H1 (cell line): Measurements from ENCODE around the gene MBTPS2. TPM values are rescaled to one million over a fixed set of nuclear protein-coding genes. Genes with fewer than 3 reads are reported as not detected.

ENCODE experiments used
- CTCF ChIA-PET: fragments of 300-600 bp; sonication (Branson Sonifier 250); formaldehyde crosslinking; loops from one replicate; lab custom pipeline; 2021; ENCODE audit not compliant: partially characterized antibody; lab: Charles Lee
- POLR2A ChIA-PET: fragments of 300-600 bp; sonication (Branson Sonifier 250); formaldehyde crosslinking; loops from one replicate; lab custom pipeline; 2021; ENCODE audit warnings: inconsistent platforms; ENCODE audit not compliant: partially characterized antibody; lab: Charles Lee
- DNase-seq, 2 experiments: peaks; one replicate each; pipeline versions ENCODE4 v3.0.0 to v3.0.0-alpha.2; 2010 to 2022; ENCODE audit warnings: low spot score in 2 of 2, low read depth in 1 of 2, mixed read lengths in 1 of 2
- FAIRE-seq: peaks from 2 replicates; lab custom pipeline; 2011; peaks lifted over from hg19 to GRCh38; lab: Jason Lieb, UNC
- H2AFZ ChIP-seq: 2 replicates; pipeline ENCODE4 v1.8.1; 2012; ENCODE audit warnings: low read length, inconsistent platforms
- H2AK5ac ChIP-seq: 2 replicates; pipeline ENCODE4 v1.6.1; 2013; ENCODE audit warnings: low read depth, low read length
- H2BK120ac ChIP-seq: replicated peaks from 2 replicates; pipeline ENCODE3; 2013; ENCODE audit warnings: low read depth, low read length, inconsistent platforms
- H2BK12ac ChIP-seq: 2 replicates; pipeline ENCODE4 v1.6.1; 2013; ENCODE audit warnings: low read depth, low read length
- H2BK15ac ChIP-seq: 2 replicates; pipeline ENCODE4 v1.6.1; 2013; ENCODE audit warnings: low read length
- H2BK20ac ChIP-seq: 2 replicates; pipeline ENCODE4 v1.6.1; 2013; ENCODE audit warnings: low read length
- H2BK5ac ChIP-seq: 2 replicates; pipeline ENCODE4 v1.6.1; 2013; ENCODE audit warnings: low read depth, low read length
- H3K14ac ChIP-seq: 2 replicates; pipeline ENCODE4 v1.6.1; 2013; ENCODE audit warnings: inconsistent platforms; ENCODE audit not compliant: insufficient read length
- H3K18ac ChIP-seq: 2 replicates; pipeline ENCODE4 v1.6.1; 2013; ENCODE audit warnings: low read length; ENCODE audit errors: extremely low read depth
- H3K23ac ChIP-seq: 2 replicates; pipeline ENCODE4 v1.6.1; 2013; ENCODE audit warnings: inconsistent platforms; ENCODE audit not compliant: insufficient read length
- H3K23me2 ChIP-seq: 2 replicates; pipeline ENCODE4 v1.6.1; 2013; ENCODE audit warnings: low read depth, low read length
- H3K27ac ChIP-seq: 2 replicates; pipeline ENCODE4 v1.6.1; 2011; ENCODE audit warnings: low read depth, low read length, inconsistent platforms
- H3K27me3 ChIP-seq, 4 experiments: replicated peaks in 1 of 4; 1 replicate in 1 of 4; 2 replicates in 3 of 4; pipeline versions ENCODE4 v1.6.1 to v1.8.1; 2011 to 2013; ENCODE audit warnings: low read length in 3 of 4, mild to moderate bottlenecking in 3 of 4, inconsistent platforms in 2 of 4, mixed read lengths in 2 of 4, moderate library complexity in 1 of 4; ENCODE audit not compliant: control insufficient read depth in 3 of 4, insufficient read depth in 3 of 4; ENCODE audit errors: extremely low read depth in 1 of 4
- H3K36me3 ChIP-seq, 4 experiments: 2 replicates each; pipeline versions ENCODE4 v1.6.1 to v1.8.1; 2011 to 2013; ENCODE audit warnings: mild to moderate bottlenecking in 4 of 4, low read length in 3 of 4, moderate library complexity in 2 of 4, control low read depth in 1 of 4, inconsistent platforms in 1 of 4; ENCODE audit not compliant: insufficient read depth in 4 of 4, control insufficient read depth in 2 of 4
- H3K4ac ChIP-seq: replicated peaks from 2 replicates; pipeline ENCODE3; 2013; ENCODE audit warnings: low read length, low read depth, mixed read lengths, inconsistent platforms; ENCODE audit not compliant: insufficient read length
- H3K4me1 ChIP-seq, 4 experiments: replicated peaks in 1 of 4; 1 replicate in 1 of 4; 2 replicates in 3 of 4; pipeline versions ENCODE4 v1.6.1 to v1.8.1; 2011 to 2013; ENCODE audit warnings: low read length in 3 of 4, inconsistent platforms in 2 of 4, mixed read lengths in 1 of 4; ENCODE audit not compliant: insufficient read depth in 4 of 4, control insufficient read depth in 3 of 4
- H3K4me2 ChIP-seq, 2 experiments: 2 replicates each; pipeline versions ENCODE4 v1.6.1 to v1.8.1; 2011 to 2013; ENCODE audit warnings: low read depth in 2 of 2, low read length in 2 of 2, control low read depth in 1 of 2, inconsistent platforms in 1 of 2, mild to moderate bottlenecking in 1 of 2; ENCODE audit not compliant: insufficient read depth in 1 of 2
- H3K4me3 ChIP-seq, 4 experiments: fragments of 200-600, 300-600 bp in 1 of 4; sonication (generic), shearing (Covaris generic), sonication (Bioruptor Twin) in 1 of 4; 2 replicates each; pipeline versions ENCODE4 v1.5.1 to v1.8.1; 2011 to 2016; ENCODE audit warnings: low read length in 4 of 4, low read depth in 3 of 4, control low read depth in 2 of 4, inconsistent platforms in 2 of 4, mild to moderate bottlenecking in 2 of 4, mixed read lengths in 1 of 4, moderate library complexity in 1 of 4; ENCODE audit not compliant: insufficient read depth in 2 of 4; ENCODE audit errors: extremely low read depth in 1 of 4
- H3K56ac ChIP-seq: replicated peaks from 2 replicates; pipeline ENCODE3; 2013; ENCODE audit warnings: low read depth, mild to moderate bottlenecking, mixed read lengths, low read length, inconsistent platforms; ENCODE audit not compliant: insufficient read length
- H3K79me1 ChIP-seq: 2 replicates; pipeline ENCODE4 v1.6.1; 2013; ENCODE audit warnings: low read depth, low read length, control low read depth
- H3K79me2 ChIP-seq, 2 experiments: 2 replicates each; pipeline versions ENCODE4 v1.6.1 to v1.8.1; 2012 to 2013; ENCODE audit warnings: low read length in 2 of 2, mild to moderate bottlenecking in 2 of 2, inconsistent platforms in 1 of 2; ENCODE audit not compliant: insufficient read depth in 2 of 2, control insufficient read depth in 1 of 2
- H3K9ac ChIP-seq, 4 experiments: replicated peaks in 1 of 4; 1 replicate in 1 of 4; 2 replicates in 3 of 4; pipeline versions ENCODE4 v1.6.1 to v1.8.1; 2011 to 2013; ENCODE audit warnings: low read depth in 3 of 4, low read length in 3 of 4, control low read depth in 2 of 4, mild to moderate bottlenecking in 2 of 4, moderate library complexity in 2 of 4, inconsistent platforms in 1 of 4; ENCODE audit errors: extremely low read depth in 1 of 4
- H3K9me3 ChIP-seq, 2 experiments: 2 replicates each; pipeline versions ENCODE4 v1.6.1 to v1.8.1; 2012 to 2013; ENCODE audit warnings: mild to moderate bottlenecking in 2 of 2, moderate library complexity in 2 of 2, control low read depth in 1 of 2, inconsistent platforms in 1 of 2, low read depth in 1 of 2, low read length in 1 of 2, mixed read lengths in 1 of 2; ENCODE audit not compliant: insufficient read depth in 2 of 2
- H4K20me1 ChIP-seq, 2 experiments: replicated peaks in 1 of 2; 2 replicates each; pipeline versions ENCODE3 to v1.8.1; 2011 to 2013; ENCODE audit warnings: inconsistent platforms in 2 of 2, low read length in 2 of 2, mild to moderate bottlenecking in 1 of 2; ENCODE audit not compliant: insufficient read depth in 2 of 2, control insufficient read depth in 1 of 2
- H4K5ac ChIP-seq: 2 replicates; pipeline ENCODE4 v1.6.1; 2013; ENCODE audit warnings: low read length, low read depth, mixed read lengths, inconsistent platforms; ENCODE audit not compliant: insufficient read length
- H4K8ac ChIP-seq: 2 replicates; pipeline ENCODE4 v1.8.0; 2013; ENCODE audit warnings: mild to moderate bottlenecking, moderate library complexity, low read length, inconsistent platforms; ENCODE audit not compliant: insufficient read depth; ENCODE audit errors: extremely low read depth
- H4K91ac ChIP-seq: replicated peaks from 2 replicates; pipeline ENCODE3; 2013; ENCODE audit warnings: low read length, mixed read lengths, inconsistent platforms; ENCODE audit not compliant: insufficient read length
- ASH2L ChIP-seq: fragments of 200-600, 300-600 bp; sonication (generic); IDR thresholded peaks from one replicate; pipeline ENCODE4 v1.7.1; 2017; ENCODE audit warnings: low read length
- BCL11A ChIP-seq, 2 experiments: IDR thresholded peaks; one replicate each; pipeline ENCODE4 v1.6.1; 2011; ENCODE audit warnings: low read depth in 2 of 2, low read length in 2 of 2, mild to moderate bottlenecking in 2 of 2
- BRCA1 ChIP-seq: IDR thresholded peaks from 2 replicates; pipeline ENCODE4 v1.6.1; 2012; ENCODE audit warnings: low read depth, low read length, improper control_type of control experiment
- CBX5 ChIP-seq: fragments of 300-800, 300-1000 bp; sonication (generic); IDR thresholded peaks from 2 replicates; pipeline ENCODE4 v1.7.1; 2016; ENCODE audit warnings: antibody characterized with exemption, low read length, low read depth
- CEBPB ChIP-seq: IDR thresholded peaks from 2 replicates; pipeline ENCODE4 v1.6.1; 2012; ENCODE audit warnings: low read depth, low read length
- CHD1 ChIP-seq: IDR thresholded peaks from 2 replicates; pipeline ENCODE4 v1.6.1; 2012; ENCODE audit warnings: low read depth, low read length, improper control_type of control experiment
- EGR1 ChIP-seq: IDR thresholded peaks from 2 replicates; pipeline ENCODE4 v1.6.1; 2011; ENCODE audit warnings: low read depth, low read length, borderline replicate concordance
- NRF1 ChIP-seq: IDR thresholded peaks from 2 replicates; pipeline ENCODE4 v1.6.1; 2011; ENCODE audit warnings: mild to moderate bottlenecking, low read depth, low read length, improper control_type of control experiment
- PHF8 ChIP-seq: fragments of 200-600 bp; sonication (generic); conservative IDR thresholded peaks from 2 replicates; pipeline ENCODE4 v1.7.1; 2012; ENCODE audit warnings: low read depth, mild to moderate bottlenecking, inconsistent platforms, low read length, moderate library complexity
- RFX5 ChIP-seq: IDR thresholded peaks from 2 replicates; pipeline ENCODE4 v1.6.1; 2011; ENCODE audit warnings: low read depth, low read length, improper control_type of control experiment, borderline replicate concordance
- RNF2 ChIP-seq: fragments of 200-900, 300-1000 bp; sonication (generic); IDR thresholded peaks from 2 replicates; pipeline ENCODE4 v1.7.1; 2016; ENCODE audit warnings: borderline replicate concordance, low read depth, mild to moderate bottlenecking, antibody characterized with exemption, low read length; ENCODE audit not compliant: poor library complexity, severe bottlenecking; ENCODE audit errors: missing control alignments
- SAP30 ChIP-seq: fragments of 300-600 bp; sonication (generic); IDR thresholded peaks from 2 replicates; pipeline ENCODE4 v1.7.1; 2012; ENCODE audit warnings: low read length, moderate library complexity, mild to moderate bottlenecking, inconsistent platforms; ENCODE audit not compliant: insufficient read depth, insufficient replicate concordance
- TAF7 ChIP-seq: optimal IDR thresholded peaks from 2 replicates; pipeline ENCODE3; 2011; ENCODE audit warnings: low read depth, mild to moderate bottlenecking, inconsistent platforms, low read length, moderate library complexity, borderline replicate concordance
- WGBS, 2 experiments: shearing (Covaris generic) in 1 of 2; methylation state at CpG; one replicate each; pipeline versions ENCODE4 v1.1.6 to v1.1.7; 2013 to 2015; ENCODE audit warnings: low lambda C conversion rate in 2 of 2, mixed read lengths in 2 of 2, inconsistent platforms in 1 of 2, low coverage in 1 of 2, missing lambda C conversion rate in 1 of 2; ENCODE audit not compliant: insufficient replicate concordance in 2 of 2, insufficient coverage in 1 of 2, insufficient read length in 1 of 2; ENCODE audit errors: extremely low coverage in 1 of 2, missing lambda C conversion rate in 1 of 2; 5-methylcytosine and 5-hydroxymethylcytosine counted together
- polyA plus RNA-seq, 7 experiments: library from polyadenylated mRNA; depleted of rRNA in 3 of 7; stranded (reverse) in 5 of 7; unstranded in 2 of 7; fragments of >200 nt in 5 of 7; fragments of 200-250 nt in 2 of 7; gene quantifications; 1 replicate in 5 of 7; 2 replicates in 1 of 7; 4 replicates in 1 of 7; pipeline versions ENCODE4 v1.2.1 to v1.2.3, GENCODE V29; 2011 to 2013; ENCODE audit warnings: missing spikeins in 2 of 7, mixed read lengths in 2 of 7
- total RNA-seq: library from RNA; stranded (reverse); fragmentation: NEBNext Ultra II Directional; extraction: Animal tissue kit (Norgen Biotek cat#: 25700); gene quantifications from 2 replicates; pipeline ENCODE4 v1.2.1, GENCODE V29; 2021
- TF ChIP-seq, protein P1 (sequence below): IDR thresholded peaks from 2 replicates; pipeline ENCODE4 v1.6.1; 2012; ENCODE audit warnings: inconsistent platforms

The MBTPS2 gene
- total and polyA plus RNA-seq, 2 of the 8 experiments (the other 6 are each of a cell fraction or from before 2014, with no cell fraction given): 4.3 to 7.4 TPM

DNA sequence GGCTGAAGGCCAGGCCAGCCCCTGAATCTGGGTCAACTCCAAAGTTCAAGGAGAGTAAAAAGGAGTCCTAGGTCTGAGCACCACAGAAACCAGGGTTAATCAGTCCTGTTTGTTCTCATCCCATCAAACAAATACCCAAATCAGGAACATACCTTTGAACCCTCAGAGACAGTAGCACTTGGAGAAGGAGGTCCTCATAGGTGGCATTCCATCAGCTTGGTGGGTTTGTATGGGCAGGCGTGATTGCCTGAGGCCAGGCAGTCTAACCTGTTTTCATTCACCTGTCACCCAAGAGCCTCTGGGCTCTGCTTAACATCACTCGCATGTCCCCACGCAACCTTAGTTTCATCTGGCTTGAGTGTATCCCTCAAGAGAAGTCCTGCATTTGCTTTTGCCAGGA, 17.5 kb upstream of the MBTPS2 start:
- Histone ChIP-seq H4K5ac (no peak overlapping the region), H3K79me1 (no peaks in the 10 kb centered on the region), H2BK5ac (no peak overlapping the region), H2AK5ac (no peak overlapping the region), H4K20me1 (no peaks in the 10 kb centered on the region), H3K4me2 (no peak overlapping the region), H2BK15ac (no peak overlapping the region), H3K23ac (no peak overlapping the region), H3K9me3 (no peaks in the 10 kb centered on the region), H3K27me3 (no peaks in the 10 kb centered on the region), H3K27ac (no peak overlapping the region), H3K9ac (no peak overlapping the region), H3K4me1 (no peaks in the 10 kb centered on the region), H3K23me2 (no peaks in the 10 kb centered on the region), H3K4ac (no peak overlapping the region), H2BK120ac (no peak overlapping the region), H2BK20ac (no peak overlapping the region), H3K14ac (no peak overlapping the region), H3K18ac (no peak overlapping the region), H4K8ac (no peak overlapping the region), H2BK12ac (no peak overlapping the region), H4K91ac (no peak overlapping the region), H2AFZ (no peak overlapping the region), H3K4me3 (no peak overlapping the region), H3K56ac (no peak overlapping the region), H3K79me2 (no peaks in the 10 kb centered on the region), H3K36me3 (no peaks in the 10 kb centered on the region)
- FAIRE-seq (no peak), DNase-seq (no peak)
- 94% methylated on average over 3 of the region's 3 CpGs; no CpG with 5 or more reads in 1 of the 2 experiments for WGBS, 2 experiments
- CTCF ChIA-PET: no interaction called here
- POLR2A ChIA-PET: interaction anchor here (2.0 kb wide), 1 partner anchor 9 kb away, joined by 9 read pairs; no protein-coding TSS in a partner anchor
- no peak for TF ChIP-seq RFX5
- TF ChIP-seq CHD1: no peak
- no peak for TF ChIP-seq BCL11A (IDR thresholded peaks at IDR 0.05; ENCODE audit: low read depth in 2 of 2, low read length in 2 of 2)
- no peak for TF ChIP-seq CEBPB
- no peak for TF ChIP-seq ASH2L
- TF ChIP-seq EGR1: no peak
- no peak for TF ChIP-seq NRF1
- no peak for TF ChIP-seq SAP30
- TF ChIP-seq TAF7: no peak
- TF ChIP-seq, protein P1, sequence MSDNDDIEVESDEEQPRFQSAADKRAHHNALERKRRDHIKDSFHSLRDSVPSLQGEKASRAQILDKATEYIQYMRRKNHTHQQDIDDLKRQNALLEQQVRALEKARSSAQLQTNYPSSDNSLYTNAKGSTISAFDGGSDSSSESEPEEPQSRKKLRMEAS: no peak
- no peak for TF ChIP-seq RNF2
- no peak for TF ChIP-seq PHF8
- no peak for TF ChIP-seq CBX5
- no peak for TF ChIP-seq BRCA1
